SK-N-SH (cell line): ENCODE results near the gene SEC62. TPM values are rescaled to one million over a fixed set of nuclear protein-coding genes. Genes with fewer than 3 reads are reported as not detected.

Experiments
- CTCF ChIA-PET: fragments of 300-600, 350-600 bp; formaldehyde crosslinking; extraction: SDS; loops from one replicate; lab custom pipeline; 2021; lab: Yijun Ruan, JAX
- POLR2A ChIA-PET: fragments of 350-600 bp; sonication (Branson Sonifier 250); formaldehyde crosslinking; extraction: SDS; loops from one replicate; lab custom pipeline; 2020; ENCODE audit warnings: antibody characterized with exemption, inconsistent platforms; lab: Yijun Ruan, JAX
- DNase-seq: peaks from one replicate; pipeline ENCODE4 v3.0.0; 2012
- H2AFZ ChIP-seq: fragments of 200-600 bp; sonication (generic); 2 replicates; pipeline ENCODE4 v1.8.1; 2016; ENCODE audit warnings: antibody characterized with exemption, mild to moderate bottlenecking, low read depth
- H3F3A ChIP-seq: fragments of 200-600 bp; sonication (generic); replicated peaks from 2 replicates; pipeline ENCODE3; 2016; ENCODE audit warnings: antibody characterized with exemption, mild to moderate bottlenecking; ENCODE audit not compliant: insufficient read depth
- H3K27ac ChIP-seq, 2 experiments: fragments of 200-500 bp in 1 of 2; fragments of 200-600 bp in 1 of 2; sonication (Bioruptor generic) in 1 of 2; sonication (generic), shearing (Covaris generic) in 1 of 2; 2 replicates each; pipeline versions ENCODE4 v1.5.1 to v1.6.1; 2014 to 2016; ENCODE audit warnings: low read depth in 2 of 2, inconsistent platforms in 1 of 2, low read length in 1 of 2, mild to moderate bottlenecking in 1 of 2, mixed read lengths in 1 of 2
- H3K27me3 ChIP-seq: fragments of 200-600 bp; sonication (generic), shearing (Covaris generic); 2 replicates; pipeline ENCODE4 v1.6.1; 2016; ENCODE audit warnings: mixed run types; ENCODE audit not compliant: insufficient read depth
- H3K36me3 ChIP-seq, 2 experiments: fragments of 200-500 bp in 1 of 2; fragments of 200-600 bp in 1 of 2; sonication (Bioruptor generic) in 1 of 2; sonication (generic) in 1 of 2; replicated peaks in 1 of 2; 2 replicates each; pipeline versions ENCODE3 to v1.5.1; 2014 to 2016; ENCODE audit warnings: low read length in 1 of 2, mild to moderate bottlenecking in 1 of 2; ENCODE audit not compliant: insufficient read depth in 2 of 2, control insufficient read depth in 1 of 2
- H3K4me1 ChIP-seq, 2 experiments: fragments of 200-500 bp in 1 of 2; fragments of 200-600 bp in 1 of 2; sonication (Bioruptor generic) in 1 of 2; sonication (generic), shearing (Covaris generic) in 1 of 2; 2 replicates each; pipeline versions ENCODE4 v1.5.1 to v1.6.1; 2014 to 2016; ENCODE audit warnings: low read depth in 1 of 2, low read length in 1 of 2, mixed run types in 1 of 2; ENCODE audit not compliant: insufficient read depth in 2 of 2, control insufficient read depth in 1 of 2
- H3K4me2 ChIP-seq: fragments of 200-600 bp; sonication (generic), shearing (Covaris generic); 2 replicates; pipeline ENCODE4 v1.6.1; 2017; ENCODE audit warnings: mixed run types
- H3K4me3 ChIP-seq, 2 experiments: fragments of 200-500 bp in 1 of 2; fragments of 200-600 bp in 1 of 2; sonication (Bioruptor generic) in 1 of 2; sonication (generic), shearing (Covaris generic) in 1 of 2; 2 replicates each; pipeline versions ENCODE4 v1.5.1 to v1.8.1; 2014 to 2016; ENCODE audit warnings: low read depth in 2 of 2, inconsistent platforms in 1 of 2, low read length in 1 of 2, mild to moderate bottlenecking in 1 of 2, mixed read lengths in 1 of 2, moderate library complexity in 1 of 2
- H3K79me2 ChIP-seq: fragments of 200-600 bp; sonication (generic); 2 replicates; pipeline ENCODE4 v1.8.1; 2017; ENCODE audit warnings: mild to moderate bottlenecking; ENCODE audit not compliant: insufficient read depth
- H3K9ac ChIP-seq: fragments of 200-600 bp; sonication (generic); 2 replicates; pipeline ENCODE4 v1.6.1; 2017; ENCODE audit warnings: mixed run types
- H3K9me2 ChIP-seq: fragments of 200-600 bp; sonication (generic); 2 replicates; pipeline ENCODE4 v1.6.1; 2017; ENCODE audit warnings: mixed run types
- H3K9me3 ChIP-seq: fragments of 200-600 bp; sonication (generic); 2 replicates; pipeline ENCODE4 v1.6.1; 2017; ENCODE audit warnings: mixed run types, mild to moderate bottlenecking, moderate library complexity
- H4K20me1 ChIP-seq: fragments of 200-600 bp; sonication (generic); 2 replicates; pipeline ENCODE4 v1.6.1; 2017; ENCODE audit warnings: mild to moderate bottlenecking, mixed run types; ENCODE audit not compliant: insufficient read depth
- CHD2 ChIP-seq: fragments of 150-350 bp; IDR thresholded peaks from 2 replicates; pipeline ENCODE4 v1.6.1; 2018; ENCODE audit warnings: low read length; ENCODE audit not compliant: partially characterized antibody
- ELF1 ChIP-seq: IDR thresholded peaks from 2 replicates; pipeline ENCODE4 v1.4.0; 2012
- EP300 ChIP-seq, 2 experiments: IDR thresholded peaks; 2 replicates each; pipeline versions ENCODE4 v1.4.0 to v1.6.1; 2012; ENCODE audit warnings: borderline replicate concordance in 1 of 2, low read depth in 1 of 2, low read length in 1 of 2
- FOXM1 ChIP-seq: IDR thresholded peaks from 2 replicates; pipeline ENCODE4 v1.4.0; 2012; ENCODE audit warnings: low read depth, mild to moderate bottlenecking
- GABPA ChIP-seq: IDR thresholded peaks from 2 replicates; pipeline ENCODE4 v1.4.0; 2012; ENCODE audit warnings: low read depth, mild to moderate bottlenecking
- GATA2 ChIP-seq: sonication (generic); formaldehyde crosslinking; IDR thresholded peaks from 2 replicates; pipeline ENCODE4 v1.5.0; 2020; ENCODE audit warnings: mild to moderate bottlenecking, missing genetic modification reagents
- MEF2A ChIP-seq: IDR thresholded peaks from 2 replicates; pipeline ENCODE4 v1.4.0; 2012; ENCODE audit warnings: low read depth, borderline replicate concordance
- MXI1 ChIP-seq: IDR thresholded peaks from 2 replicates; pipeline ENCODE4 v1.6.1; 2012; ENCODE audit warnings: mild to moderate bottlenecking, low read depth, low read length, improper control_type of control experiment
- NFIC ChIP-seq: IDR thresholded peaks from 2 replicates; pipeline ENCODE4 v1.4.0; 2012; ENCODE audit warnings: borderline replicate concordance
- RAD21 ChIP-seq: IDR thresholded peaks from 2 replicates; pipeline ENCODE4 v1.6.1; 2012; ENCODE audit warnings: mild to moderate bottlenecking, low read length
- RFX5 ChIP-seq: IDR thresholded peaks from 2 replicates; pipeline ENCODE4 v1.6.1; 2012; ENCODE audit warnings: mild to moderate bottlenecking, improper control_type of control experiment, low read length
- RXRA ChIP-seq: IDR thresholded peaks from 2 replicates; pipeline ENCODE4 v1.4.0; 2012; ENCODE audit warnings: low read depth, mild to moderate bottlenecking, borderline replicate concordance
- SIN3A ChIP-seq: IDR thresholded peaks from 2 replicates; pipeline ENCODE4 v1.6.1; 2012; ENCODE audit warnings: low read depth, mild to moderate bottlenecking, low read length, moderate library complexity, borderline replicate concordance
- TAF1 ChIP-seq: IDR thresholded peaks from 2 replicates; pipeline ENCODE4 v1.6.1; 2012; ENCODE audit warnings: low read depth, mild to moderate bottlenecking, low read length, moderate library complexity, borderline replicate concordance
- TEAD4 ChIP-seq: IDR thresholded peaks from 2 replicates; pipeline ENCODE4 v1.4.0; 2012; ENCODE audit warnings: mild to moderate bottlenecking, borderline replicate concordance; ENCODE audit not compliant: insufficient read depth
- YY1 ChIP-seq: IDR thresholded peaks from 2 replicates; pipeline ENCODE4 v1.4.0; 2012; ENCODE audit warnings: low read depth, mild to moderate bottlenecking
- WGBS: methylation state at CpG from one replicate; pipeline ENCODE4 v1.1.6; 2017; ENCODE audit warnings: low lambda C conversion rate; 5-methylcytosine and 5-hydroxymethylcytosine counted together
- polyA plus RNA-seq, 3 experiments: library from polyadenylated mRNA; depleted of rRNA; stranded (reverse); fragments of >200 nt; gene quantifications; 2 replicates each; pipeline ENCODE4 v1.2.3, GENCODE V29; 2012
- TF ChIP-seq, protein P1 (sequence below): IDR thresholded peaks from 2 replicates; pipeline ENCODE4; 2012
- TF ChIP-seq, protein P2 (sequence below): fragments of 150-350 bp; IDR thresholded peaks from 2 replicates; pipeline ENCODE4 v1.6.1; 2017; ENCODE audit warnings: antibody characterized with exemption, low read length, low read depth, borderline replicate concordance

SEC62 gene
- polyA plus RNA-seq, 1 of the 3 experiments (the other 2 are of a cell fraction), result 15.0 TPM

DNA sequence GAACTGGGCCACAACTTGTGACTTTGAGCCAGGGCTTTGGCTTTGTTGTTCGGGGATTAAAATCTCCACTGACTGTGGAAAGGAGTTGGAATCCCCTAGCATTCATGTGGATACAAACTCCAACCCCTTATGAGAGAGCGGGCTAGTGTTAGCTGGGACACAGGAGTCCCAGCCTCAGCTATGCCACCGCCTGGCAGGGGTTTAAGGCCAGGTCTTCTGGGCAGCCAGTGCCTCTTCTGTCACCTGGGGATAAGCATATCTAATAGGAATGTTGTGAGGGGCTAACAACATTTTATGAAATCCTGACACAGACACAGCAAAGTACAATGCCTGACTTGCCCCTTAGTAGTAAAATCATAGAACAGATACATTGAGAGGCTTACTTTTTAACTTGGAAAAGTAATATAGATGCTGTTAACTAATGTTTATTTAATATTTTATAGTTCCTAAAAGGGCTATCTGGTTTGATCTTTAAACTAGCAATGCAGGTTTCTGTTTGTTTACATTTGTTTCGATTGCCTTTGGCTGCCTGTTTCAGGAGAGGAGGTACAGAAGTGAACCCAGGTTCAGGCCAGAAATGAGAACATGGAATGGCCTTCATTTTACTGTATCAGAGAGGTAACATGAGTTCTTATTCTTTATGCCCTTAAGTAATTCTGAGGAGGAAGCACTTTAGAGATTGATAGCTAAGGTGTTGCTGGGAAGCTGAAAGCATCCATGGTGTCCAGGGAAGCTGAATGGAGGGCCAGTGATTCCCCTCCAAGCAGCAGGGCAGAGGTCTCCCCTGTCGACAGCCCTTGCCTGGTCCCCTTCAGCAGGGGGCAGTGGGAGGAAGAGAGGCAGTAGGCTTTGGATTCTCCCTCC lies 79.9 kb downstream of the SEC62 start:
- no peaks in the 10 kb centered on the region; the same call in 1 of the 2 replicates for H3K27me3 ChIP-seq
- no peaks in the 10 kb centered on the region for H3K36me3 ChIP-seq
- no peak overlapping the region for H3K4me3 ChIP-seq
- POLR2A ChIA-PET, result no interaction called here
- H3K9me3 ChIP-seq, result no peaks in the 10 kb centered on the region
- H2AFZ ChIP-seq, result no peak overlapping the region
- no peak for TF ChIP-seq GABPA
- TF ChIP-seq MEF2A, result no peak
- no peak for TF ChIP-seq TEAD4
- TF ChIP-seq RXRA, result no peak
- TF ChIP-seq EP300 (IDR thresholded peaks at IDR 0.05; ENCODE audit: borderline replicate concordance in 1 of 2, low read depth in 1 of 2, low read length in 1 of 2), result no peak
- TF ChIP-seq ELF1, result no peak
- TF ChIP-seq MXI1, result no peak
- no peak for TF ChIP-seq TAF1
- TF ChIP-seq RFX5, result no peak
- TF ChIP-seq NFIC, result no peak
- no peak for TF ChIP-seq RAD21
- no peak for TF ChIP-seq GATA2 (CRISPR knock-in tag)
- TF ChIP-seq CHD2, result no peak
- TF ChIP-seq, protein P1, sequence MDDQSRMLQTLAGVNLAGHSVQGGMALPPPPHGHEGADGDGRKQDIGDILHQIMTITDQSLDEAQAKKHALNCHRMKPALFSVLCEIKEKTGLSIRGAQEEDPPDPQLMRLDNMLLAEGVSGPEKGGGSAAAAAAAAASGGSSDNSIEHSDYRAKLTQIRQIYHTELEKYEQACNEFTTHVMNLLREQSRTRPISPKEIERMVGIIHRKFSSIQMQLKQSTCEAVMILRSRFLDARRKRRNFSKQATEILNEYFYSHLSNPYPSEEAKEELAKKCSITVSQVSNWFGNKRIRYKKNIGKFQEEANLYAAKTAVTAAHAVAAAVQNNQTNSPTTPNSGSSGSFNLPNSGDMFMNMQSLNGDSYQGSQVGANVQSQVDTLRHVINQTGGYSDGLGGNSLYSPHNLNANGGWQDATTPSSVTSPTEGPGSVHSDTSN, result no peak
- TF ChIP-seq YY1, result no peak
- TF ChIP-seq, protein P2, sequence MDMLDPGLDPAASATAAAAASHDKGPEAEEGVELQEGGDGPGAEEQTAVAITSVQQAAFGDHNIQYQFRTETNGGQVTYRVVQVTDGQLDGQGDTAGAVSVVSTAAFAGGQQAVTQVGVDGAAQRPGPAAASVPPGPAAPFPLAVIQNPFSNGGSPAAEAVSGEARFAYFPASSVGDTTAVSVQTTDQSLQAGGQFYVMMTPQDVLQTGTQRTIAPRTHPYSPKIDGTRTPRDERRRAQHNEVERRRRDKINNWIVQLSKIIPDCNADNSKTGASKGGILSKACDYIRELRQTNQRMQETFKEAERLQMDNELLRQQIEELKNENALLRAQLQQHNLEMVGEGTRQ, result no peak
- H4K20me1 ChIP-seq, result no peaks in the 10 kb centered on the region
- 71% methylated on average over 5 of the region's 5 CpGs for WGBS
- CTCF ChIA-PET, result interaction anchor here (0.8 kb wide), 1 partner anchor 8 kb away, joined by 3 read pairs; no protein-coding TSS in a partner anchor
- no peaks in the 10 kb centered on the region for H3F3A ChIP-seq
- no peak overlapping the region for H3K9ac ChIP-seq
- H3K4me2 ChIP-seq, result no peak overlapping the region
- no peaks in the 10 kb centered on the region for H3K9me2 ChIP-seq
- DNase-seq, result no peak
- no peak overlapping the region for H3K27ac ChIP-seq
- peaks cover 0 to 12% of the 10 kb centered on the region in 2 experiments; a peak in 1 of 4 replicates for H3K4me1 ChIP-seq
- no peaks in the 10 kb centered on the region for H3K79me2 ChIP-seq

DNA sequence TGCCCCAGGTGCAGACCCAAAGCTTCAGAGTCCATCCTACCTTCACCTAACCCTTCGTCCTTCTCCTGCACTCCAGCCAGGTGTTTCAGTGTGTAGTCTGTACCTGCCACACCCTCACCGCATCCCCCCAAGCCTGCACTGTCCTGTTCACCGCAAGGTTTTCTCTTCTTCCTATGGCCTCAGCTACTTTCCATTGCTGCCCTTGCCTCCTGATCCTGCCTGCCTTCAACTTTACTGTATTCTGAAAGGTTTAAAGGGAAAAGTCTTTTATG lies 80.5 kb downstream of the SEC62 start:
- Histone ChIP-seq H2AFZ (no peak overlapping the region), H4K20me1 (no peaks in the 10 kb centered on the region), H3F3A (no peaks in the 10 kb centered on the region), H3K79me2 (no peaks in the 10 kb centered on the region), H3K4me1 (peaks cover 0 to 12% of the 10 kb centered on the region in 2 experiments; a peak in 1 of 4 replicates), H3K9me2 (no peaks in the 10 kb centered on the region), H3K27me3 (no peaks in the 10 kb centered on the region; the same call in 1 of the 2 replicates), H3K27ac (no peak overlapping the region), H3K9ac (no peak overlapping the region), H3K36me3 (no peaks in the 10 kb centered on the region), H3K4me2 (no peak overlapping the region), H3K9me3 (no peaks in the 10 kb centered on the region), H3K4me3 (no peak overlapping the region)
- WGBS, result 95% methylated on average over 3 of the region's 3 CpGs
- POLR2A ChIA-PET, result no interaction called here
- CTCF ChIA-PET, result no interaction called here
- TF ChIP-seq, protein P1, result no peak
- TF ChIP-seq, protein P2, result no peak
- TF ChIP-seq ELF1 (no peak), TAF1 (no peak), NFIC (no peak), SIN3A (no peak), RXRA (no peak), FOXM1 (no peak), RAD21 (no peak)
- no peak for DNase-seq
